Lower leg skin (tissue), 4 donors: ENCODE data around the gene RNF152. TPM values are rescaled to one million over a fixed set of nuclear protein-coding genes. Genes with fewer than 3 reads are reported as not detected.

ENCODE experiments used
- DNase-seq, 2 donors: peaks; one replicate each; pipeline ENCODE4 v3.0.0-alpha.2; 2019; ENCODE audit warnings: low spot score in 2 of 2
- H3K4me3 ChIP-seq: fragments of 200-600 bp; sonication (generic); 2 replicates; pipeline ENCODE4 v1.5.1; 2017; ENCODE audit warnings: mild to moderate bottlenecking, low read depth; ENCODE audit not compliant: poor library complexity, severe bottlenecking
- POLR2A ChIP-seq, 2 donors: fragments of 450-650 bp; IDR thresholded peaks; one replicate each; pipeline ENCODE4 v1.6.1; 2016 to 2017; ENCODE audit warnings: antibody characterized with exemption in 2 of 2, mild to moderate bottlenecking in 1 of 2, moderate library complexity in 1 of 2
- WGBS, 2 donors: methylation state at CpG; one replicate each; pipeline ENCODE4 v1.1.5; 2018; 5-methylcytosine and 5-hydroxymethylcytosine counted together
- intact Hi-C: fragments of 100-400 bp; cut with DNase I; formaldehyde crosslinking; loops from one replicate; pipeline ENCODE4 v1.15.0; 2023; ENCODE audit warnings: low total_unique reads
- total RNA-seq, 4 donors: library from RNA; depleted of rRNA; stranded (reverse); fragments of >200 nt; gene quantifications; one replicate each; pipeline ENCODE4 v1.1.0, GENCODE V29; 2016
- TF ChIP-seq, protein P1 (sequence below), 3 donors: fragments of 450-650 bp; IDR thresholded peaks; one replicate each; pipeline ENCODE4 v1.5.1; 2016; ENCODE audit warnings: antibody characterized with exemption in 3 of 3, mild to moderate bottlenecking in 3 of 3, moderate library complexity in 2 of 3

The RNF152 gene
- total RNA-seq, 4 donors from 2014 or later: 37.1 to 112 (median 82.5) TPM

DNA sequence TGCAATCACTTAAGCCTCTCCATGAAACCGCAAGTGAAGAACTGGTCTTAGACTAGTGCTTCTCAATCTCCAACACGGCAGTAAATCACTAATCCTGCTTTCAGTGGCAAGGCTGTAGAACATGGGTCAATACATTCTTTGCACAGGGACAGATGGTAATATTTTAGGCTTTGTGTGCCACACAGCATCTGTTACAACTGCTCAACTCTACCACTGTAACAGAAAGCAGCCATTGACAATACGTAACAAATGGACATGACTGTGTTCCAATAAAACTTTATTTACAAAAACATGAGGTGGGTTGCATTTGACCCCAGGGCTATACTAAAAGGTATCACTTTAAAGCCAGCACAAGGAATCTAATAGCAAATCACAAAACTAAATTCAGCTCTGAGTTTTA, 51.1 kb downstream of the RNF152 start:
- 63 to 78% methylated on average over 3 of the region's 3 CpGs for WGBS, 2 donors
- intact Hi-C loops: no loop called here
- no peak for DNase-seq
- TF ChIP-seq POLR2A (IDR thresholded peaks at IDR 0.05): no peak
- TF ChIP-seq, protein P1, sequence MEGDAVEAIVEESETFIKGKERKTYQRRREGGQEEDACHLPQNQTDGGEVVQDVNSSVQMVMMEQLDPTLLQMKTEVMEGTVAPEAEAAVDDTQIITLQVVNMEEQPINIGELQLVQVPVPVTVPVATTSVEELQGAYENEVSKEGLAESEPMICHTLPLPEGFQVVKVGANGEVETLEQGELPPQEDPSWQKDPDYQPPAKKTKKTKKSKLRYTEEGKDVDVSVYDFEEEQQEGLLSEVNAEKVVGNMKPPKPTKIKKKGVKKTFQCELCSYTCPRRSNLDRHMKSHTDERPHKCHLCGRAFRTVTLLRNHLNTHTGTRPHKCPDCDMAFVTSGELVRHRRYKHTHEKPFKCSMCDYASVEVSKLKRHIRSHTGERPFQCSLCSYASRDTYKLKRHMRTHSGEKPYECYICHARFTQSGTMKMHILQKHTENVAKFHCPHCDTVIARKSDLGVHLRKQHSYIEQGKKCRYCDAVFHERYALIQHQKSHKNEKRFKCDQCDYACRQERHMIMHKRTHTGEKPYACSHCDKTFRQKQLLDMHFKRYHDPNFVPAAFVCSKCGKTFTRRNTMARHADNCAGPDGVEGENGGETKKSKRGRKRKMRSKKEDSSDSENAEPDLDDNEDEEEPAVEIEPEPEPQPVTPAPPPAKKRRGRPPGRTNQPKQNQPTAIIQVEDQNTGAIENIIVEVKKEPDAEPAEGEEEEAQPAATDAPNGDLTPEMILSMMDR (IDR thresholded peaks at IDR 0.05): no peak
- no peak overlapping the region for H3K4me3 ChIP-seq

DNA sequence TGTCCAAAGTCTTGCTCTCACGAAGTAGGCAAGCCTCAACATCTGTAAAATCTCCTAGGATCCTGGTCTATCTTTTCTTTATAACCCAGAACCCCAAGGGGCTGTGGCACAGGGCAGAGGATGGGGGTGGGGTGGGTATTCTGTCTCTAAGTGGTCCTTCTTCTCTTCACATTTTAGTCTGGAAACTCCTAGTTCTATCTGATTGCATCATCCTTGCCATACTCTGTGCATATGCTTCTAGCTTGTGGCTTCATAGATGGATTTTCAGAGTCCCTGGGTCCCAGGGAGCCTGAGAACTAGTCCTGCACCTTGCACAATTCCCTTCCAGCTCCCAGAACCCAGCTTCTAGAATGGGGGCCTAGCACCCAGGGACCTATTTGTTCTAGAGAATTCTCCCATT, 52.5 kb downstream of the RNF152 start:
- TF ChIP-seq POLR2A (IDR thresholded peaks at IDR 0.05): no peak
- TF ChIP-seq, protein P1 (IDR thresholded peaks at IDR 0.05): no peak
- no peak for DNase-seq
- intact Hi-C loops: no loop called here
- no peak overlapping the region for H3K4me3 ChIP-seq
- WGBS, 2 donors: 83 to 96% methylated on average over 1 of the region's 1 CpG

DNA sequence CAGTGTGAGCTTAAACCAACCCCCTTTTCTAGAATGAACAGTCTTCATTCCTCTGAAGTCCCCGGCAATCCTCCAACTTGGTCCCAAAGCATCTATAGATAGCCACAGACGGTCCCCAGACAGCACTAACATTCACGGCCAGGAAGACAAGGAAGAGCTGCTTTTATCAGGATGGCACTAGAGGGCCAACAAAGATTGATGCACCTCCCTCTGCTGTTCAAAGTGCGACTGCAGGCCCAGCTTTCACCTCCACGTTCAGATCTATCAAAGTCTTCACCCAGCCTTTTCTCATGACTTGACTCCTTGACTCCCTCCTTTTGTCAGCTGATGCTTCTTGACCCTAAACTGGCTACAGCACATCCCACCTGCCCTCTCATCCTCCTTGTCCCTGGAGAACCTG, 54.3 kb downstream of the RNF152 start:
- no peak for DNase-seq
- intact Hi-C loops: no loop called here
- TF ChIP-seq, protein P1 (IDR thresholded peaks at IDR 0.05): no peak
- TF ChIP-seq POLR2A (IDR thresholded peaks at IDR 0.05): no peak
- H3K4me3 ChIP-seq: no peak overlapping the region
- WGBS, 2 donors: 77 to 89% methylated on average over 5 of the region's 5 CpGs

DNA sequence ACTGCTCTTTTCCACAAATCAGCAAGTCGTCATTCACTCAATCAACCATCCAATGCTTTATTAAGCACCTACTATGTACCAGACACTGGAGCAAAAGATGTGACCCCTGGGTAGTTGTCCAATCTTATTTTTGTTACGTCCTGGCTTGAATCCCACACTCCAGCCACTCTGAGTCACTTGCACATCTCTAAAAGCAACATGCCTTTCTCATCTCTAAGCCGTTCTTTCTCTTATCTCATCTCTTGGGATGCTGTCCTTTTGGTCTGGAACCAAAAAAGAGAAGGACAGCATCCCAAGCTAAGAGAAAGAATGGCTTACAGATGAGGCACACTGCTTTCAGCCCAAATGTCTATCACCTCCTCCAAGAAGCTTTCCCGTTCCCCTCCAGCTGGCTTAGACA, 58.8 kb downstream of the RNF152 start:
- TF ChIP-seq, protein P1 (IDR thresholded peaks at IDR 0.05): no peak
- TF ChIP-seq POLR2A (IDR thresholded peaks at IDR 0.05): no peak
- no peak overlapping the region for H3K4me3 ChIP-seq
- 70 to 71% methylated on average over 4 of the region's 4 CpGs for WGBS, 2 donors
- intact Hi-C loops: no loop called here
- DNase-seq: no peak

DNA sequence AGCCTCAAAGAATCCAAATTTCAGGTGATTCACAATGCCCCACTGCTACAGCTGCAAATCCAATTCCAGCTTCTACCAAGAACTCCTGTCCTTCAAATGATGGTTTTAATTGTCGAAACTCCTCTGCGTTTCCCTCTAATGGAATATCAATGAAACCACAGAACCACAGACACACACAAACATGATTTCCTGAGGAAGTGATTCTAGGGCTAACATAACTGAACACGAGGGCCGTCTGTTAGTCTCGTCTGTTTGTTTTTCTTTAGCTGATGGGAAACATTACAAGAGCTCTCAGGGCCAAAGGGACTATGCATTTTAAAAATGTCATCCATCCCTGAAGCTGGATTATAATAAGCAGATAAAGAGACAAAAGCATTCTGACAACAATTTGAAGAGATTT, 59.4 kb downstream of the RNF152 start:
- 48% methylated on average over 5 of the region's 5 CpGs for WGBS, 2 donors
- TF ChIP-seq, protein P1 (IDR thresholded peaks at IDR 0.05): no peak
- TF ChIP-seq POLR2A (IDR thresholded peaks at IDR 0.05): no peak
- intact Hi-C loops: no loop called here
- no peak overlapping the region for H3K4me3 ChIP-seq
- no peak for DNase-seq

DNA sequence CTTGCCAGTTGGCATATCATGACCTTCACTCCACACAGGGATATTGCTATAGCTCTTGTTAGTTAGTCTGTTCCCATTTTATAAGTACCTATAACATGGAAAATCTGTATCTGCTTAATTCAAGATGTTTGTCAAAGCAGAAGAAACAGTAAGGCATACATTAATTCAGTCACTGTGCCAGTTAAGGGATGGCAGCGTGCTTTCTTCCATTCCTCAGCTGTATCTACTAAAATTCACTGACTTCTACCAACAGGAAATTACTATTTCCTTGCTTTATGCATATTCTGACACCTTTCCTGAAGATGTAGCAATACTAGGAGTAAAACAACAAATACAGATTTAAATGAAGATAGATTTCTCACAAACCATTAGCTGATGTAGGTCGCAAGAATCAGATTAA, 59.9 kb downstream of the RNF152 start:
- TF ChIP-seq, protein P1 (IDR thresholded peaks at IDR 0.05): no peak
- no peak for TF ChIP-seq POLR2A (IDR thresholded peaks at IDR 0.05)
- 75 to 88% methylated on average over 2 of the region's 2 CpGs for WGBS, 2 donors
- intact Hi-C loops: no loop called here
- no peak for DNase-seq
- no peak overlapping the region for H3K4me3 ChIP-seq
